AG20443 (cell line): Measurements from ENCODE around the gene GJB3.

Experiments used
- DNase-seq: peaks from one replicate; pipeline ENCODE4 v3.0.0; 2012; ENCODE audit warnings: low spot score, mixed read lengths

GJB3 gene

DNA sequence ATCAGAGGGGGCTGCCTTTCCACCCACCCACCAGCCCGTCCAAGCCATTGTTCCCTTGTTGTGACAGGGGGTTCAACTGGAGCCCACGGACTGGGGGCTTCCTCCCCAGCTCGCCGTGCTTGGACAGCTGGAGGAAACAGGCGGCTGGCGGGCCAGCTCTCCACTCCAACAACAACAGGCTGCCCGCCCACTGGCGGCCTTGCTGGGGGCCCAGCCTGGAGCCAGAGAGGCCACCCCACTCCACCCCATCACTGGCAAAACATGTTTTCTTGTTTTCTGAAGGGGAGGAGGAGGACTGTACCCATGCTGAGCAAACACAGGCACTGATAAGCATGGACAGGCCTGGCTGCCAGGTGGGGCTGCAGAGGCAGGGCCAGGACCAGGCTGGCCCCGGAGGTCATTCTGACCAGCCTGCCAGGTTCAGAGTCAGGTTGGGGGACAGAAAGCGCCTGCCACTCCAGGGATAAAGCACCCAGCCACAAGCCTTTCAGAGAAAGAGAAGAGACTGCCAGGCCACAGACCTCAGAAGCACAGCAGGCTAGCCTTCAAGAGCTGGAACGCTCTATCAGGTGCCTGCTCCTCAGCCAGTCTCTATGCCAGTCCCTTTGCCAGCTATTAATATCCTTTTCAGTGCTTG lies 44.6 kb downstream of the GJB3 start:
- no peak for DNase-seq

DNA sequence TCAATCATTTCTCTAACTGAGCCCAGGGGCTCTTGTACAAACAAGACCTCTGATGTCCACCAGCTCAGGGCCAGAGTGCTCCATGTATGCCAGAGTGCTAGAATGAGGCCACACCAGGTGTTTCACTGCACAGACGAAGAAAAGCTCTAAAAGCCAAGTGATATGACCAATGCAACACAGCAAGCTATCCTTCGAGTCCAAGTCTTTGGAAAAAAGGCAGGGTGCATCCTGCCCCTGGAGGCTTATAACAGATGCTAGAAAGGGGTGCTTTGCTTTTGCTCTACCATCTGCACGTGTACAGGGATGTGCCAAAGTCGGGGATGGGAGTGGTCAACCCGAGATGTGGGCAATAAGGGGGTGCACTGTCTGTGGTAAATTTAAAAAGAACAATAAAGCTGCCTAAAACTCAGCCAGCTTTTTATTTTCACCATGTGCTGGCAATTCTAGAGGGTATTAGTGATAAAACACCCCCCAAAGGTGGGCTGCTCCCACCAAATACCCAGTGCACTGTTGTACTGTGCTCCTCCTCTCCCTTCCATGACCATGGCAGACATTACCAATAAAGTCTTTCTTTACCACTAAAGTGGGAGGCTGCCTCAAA lies 46.4 kb downstream of the GJB3 start:
- DNase-seq: no peak

DNA sequence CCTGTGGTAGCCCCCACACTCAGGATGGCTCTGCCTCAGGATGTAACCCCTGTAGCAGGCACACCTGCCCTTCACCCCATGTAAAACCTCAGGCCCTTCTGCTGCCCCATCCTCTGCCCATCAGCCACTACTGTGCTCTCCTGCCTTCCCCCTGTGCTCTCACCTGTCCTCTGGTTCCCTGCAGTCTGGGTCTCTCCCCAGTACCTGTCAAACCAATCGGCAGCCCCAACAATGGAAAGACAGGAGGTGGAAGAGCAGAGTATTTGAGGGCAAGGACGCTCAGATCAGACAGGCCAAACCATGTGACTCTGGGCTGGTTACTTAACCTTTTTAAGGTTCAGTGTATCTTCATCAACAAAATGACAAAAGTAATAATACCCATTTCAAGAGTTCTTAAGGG lies 47.6 kb downstream of the GJB3 start:
- no peak for DNase-seq

DNA sequence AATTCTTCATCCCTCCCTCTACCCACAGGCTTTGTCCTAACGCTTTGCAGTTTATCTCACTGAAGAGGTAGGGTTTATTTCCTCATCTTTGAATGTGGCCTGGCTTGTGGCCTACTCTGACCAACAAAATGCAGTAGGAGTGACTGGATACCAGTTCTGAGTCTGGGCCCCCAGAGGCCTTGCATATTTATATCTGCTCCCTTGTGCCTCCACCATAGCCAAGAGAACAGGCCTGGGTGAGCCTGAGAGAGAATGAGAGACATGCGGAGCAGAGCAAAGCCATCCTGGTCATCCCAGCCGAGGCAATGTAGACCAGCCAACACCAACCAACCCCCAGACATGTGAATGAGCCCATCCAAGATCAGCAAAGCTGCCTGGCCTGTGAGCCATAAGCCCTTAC lies 48.2 kb downstream of the GJB3 start:
- DNase-seq: peak; percentile 38

DNA sequence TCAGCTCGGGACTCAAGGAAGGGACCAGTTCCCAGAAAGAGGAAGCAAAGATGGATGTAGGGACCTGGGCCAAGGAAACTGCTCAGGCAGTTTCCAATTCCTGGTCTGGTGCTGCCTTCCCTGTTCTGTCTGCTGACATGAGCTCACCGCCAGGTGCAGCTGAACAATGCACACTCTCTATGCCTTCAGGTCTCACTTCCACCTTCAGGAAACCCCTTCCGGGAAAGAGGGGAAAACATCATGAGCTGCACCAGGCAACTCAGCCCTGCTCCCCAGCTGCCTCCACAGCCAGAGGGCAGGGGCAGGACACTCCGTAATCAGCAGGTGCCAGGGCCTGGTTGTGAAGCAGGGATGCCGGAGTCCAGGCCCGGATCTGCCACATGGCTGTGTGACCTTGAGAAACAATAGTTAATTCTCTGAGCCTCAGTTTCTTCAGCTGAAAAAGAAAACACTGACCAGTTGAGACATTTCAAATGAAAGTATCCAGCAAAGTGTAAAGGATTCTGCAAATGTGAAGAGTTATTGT lies 50.8 kb downstream of the GJB3 start:
- DNase-seq: no peak

DNA sequence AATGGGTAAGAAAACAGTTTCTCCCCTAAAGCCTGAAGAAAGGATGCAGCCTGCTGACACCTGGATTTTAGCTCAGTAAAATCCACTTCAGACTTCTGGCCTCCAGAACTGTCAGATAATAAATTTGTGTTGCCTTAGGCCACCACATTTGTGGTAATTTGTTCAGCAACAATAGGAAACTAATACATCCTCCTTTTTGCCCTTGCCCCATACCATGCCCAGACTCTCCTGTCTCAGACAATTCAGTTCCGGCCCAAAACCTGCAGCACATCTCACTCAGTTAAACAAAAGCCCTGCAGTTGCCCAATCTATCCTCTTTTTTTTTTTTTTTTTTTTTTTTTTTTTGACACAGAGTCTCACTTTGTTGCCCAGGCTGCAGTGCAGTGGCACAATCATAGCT lies 52.7 kb downstream of the GJB3 start:
- DNase-seq: no peak
